Keratinocyte (primary cell): ENCODE measurements around the gene MSH2. TPM values are rescaled to one million over a fixed set of nuclear protein-coding genes. Genes with fewer than 3 reads are reported as not detected.

Experiments
- DNase-seq: peaks from one replicate; pipeline ENCODE4 v3.0.0-alpha.2; 2011; ENCODE audit warnings: low read depth, missing footprints, low spot score
- FAIRE-seq: peaks from 2 replicates; lab custom pipeline; 2011; peaks lifted over from hg19 to GRCh38; lab: Jason Lieb, UNC
- H2AFZ ChIP-seq: 2 replicates; pipeline ENCODE4 v1.6.0; 2012; ENCODE audit warnings: low read length, control low read depth, inconsistent platforms; ENCODE audit not compliant: control insufficient read depth
- H3K27ac ChIP-seq: 2 replicates; pipeline ENCODE4 v1.5.1; 2011; ENCODE audit warnings: low read length; ENCODE audit not compliant: control insufficient read depth, insufficient read depth
- H3K27me3 ChIP-seq: 3 replicates; pipeline ENCODE4 v1.6.0; 2011; ENCODE audit warnings: low read length; ENCODE audit not compliant: control insufficient read depth, insufficient read depth; ENCODE audit errors: extremely low read depth
- H3K36me3 ChIP-seq, 2 experiments: 2 replicates in 1 of 2; 3 replicates in 1 of 2; pipeline ENCODE4 v1.5.1; 2011; ENCODE audit warnings: low read length in 2 of 2, mild to moderate bottlenecking in 1 of 2; ENCODE audit not compliant: control insufficient read depth in 2 of 2, insufficient read depth in 2 of 2; ENCODE audit errors: extremely low read depth in 1 of 2
- H3K4me1 ChIP-seq: 3 replicates; pipeline ENCODE4 v1.5.1; 2011; ENCODE audit warnings: low read length; ENCODE audit not compliant: control insufficient read depth, insufficient read depth; ENCODE audit errors: extremely low read depth
- H3K4me2 ChIP-seq: 3 replicates; pipeline ENCODE4 v1.6.0; 2011; ENCODE audit warnings: low read depth, low read length; ENCODE audit not compliant: control insufficient read depth, insufficient read depth; ENCODE audit errors: extremely low read depth
- H3K4me3 ChIP-seq, 3 experiments: fragments of 200-600 bp in 1 of 3; sonication (generic) in 1 of 3; 2 replicates in 2 of 3; 3 replicates in 1 of 3; pipeline ENCODE4 v1.5.1; 2011 to 2016; ENCODE audit warnings: low read length in 3 of 3, mild to moderate bottlenecking in 3 of 3, control low read depth in 2 of 3, inconsistent platforms in 1 of 3, low read depth in 1 of 3, mixed read lengths in 1 of 3, mixed run types in 1 of 3, moderate library complexity in 1 of 3; ENCODE audit not compliant: control insufficient read depth in 2 of 3, insufficient read depth in 2 of 3; ENCODE audit errors: extremely low read depth in 1 of 3
- H3K79me2 ChIP-seq: 2 replicates; pipeline ENCODE4 v1.6.0; 2012; ENCODE audit warnings: low read length; ENCODE audit not compliant: control insufficient read depth, insufficient read depth
- H3K9ac ChIP-seq: 3 replicates; pipeline ENCODE4 v1.6.0; 2011; ENCODE audit warnings: low read length; ENCODE audit not compliant: control insufficient read depth, insufficient read depth; ENCODE audit errors: extremely low read depth
- H3K9me1 ChIP-seq: 3 replicates; pipeline ENCODE4 v1.6.0; 2011; ENCODE audit warnings: low read length; ENCODE audit not compliant: control insufficient read depth, insufficient read depth; ENCODE audit errors: extremely low read depth
- H3K9me3 ChIP-seq: 2 replicates; pipeline ENCODE4 v1.5.1; 2012; ENCODE audit warnings: low read depth, low read length; ENCODE audit not compliant: control insufficient read depth
- H4K20me1 ChIP-seq: 3 replicates; pipeline ENCODE4 v1.6.0; 2011; ENCODE audit warnings: low read length; ENCODE audit not compliant: control insufficient read depth, insufficient read depth; ENCODE audit errors: extremely low read depth
- CTCF ChIP-seq, 3 experiments: IDR thresholded peaks in 1 of 3; conservative IDR thresholded peaks in 1 of 3; optimal IDR thresholded peaks in 1 of 3; 2 replicates in 2 of 3; 3 replicates in 1 of 3; pipeline versions ENCODE3 to v1.5.1; 2011; ENCODE audit warnings: low read length in 3 of 3, mild to moderate bottlenecking in 3 of 3, moderate library complexity in 2 of 3, control low read depth in 1 of 3, inconsistent platforms in 1 of 3; ENCODE audit not compliant: insufficient read depth in 2 of 3; ENCODE audit errors: extremely low read depth in 1 of 3
- EZH2 ChIP-seq: IDR thresholded peaks from one replicate; pipeline ENCODE4 v1.6.1; 2012; ENCODE audit warnings: inconsistent platforms, mild to moderate bottlenecking, low read length, moderate library complexity
- dilution Hi-C: fragments of 300-500 bp; cut with MboI; formaldehyde crosslinking; loops from one replicate; pipeline ENCODE4 v1.7.0; 2020; ENCODE audit warnings: low sequenced_read_pairs; ENCODE audit not compliant: extremely low pct_ligation_motif_present
- polyA plus RNA-seq, 5 experiments: library from polyadenylated mRNA; depleted of rRNA in 3 of 5; stranded (reverse) in 3 of 5; stranded (forward) in 1 of 5; unstranded in 1 of 5; fragments of >200 nt; gene quantifications; 1 replicate in 1 of 5; 2 replicates in 3 of 5; 3 replicates in 1 of 5; pipeline versions ENCODE4 v1.2.1 to v1.2.3, GENCODE V29; 2011 to 2012; ENCODE audit warnings: missing spikeins in 2 of 5, low read depth in 1 of 5, low replicate concordance in 1 of 5

Gene MSH2
- polyA plus RNA-seq, 1 donor (not counting 4 experiments of a cell fraction or from before 2014, with no cell fraction given), result 16.8 TPM

DNA sequence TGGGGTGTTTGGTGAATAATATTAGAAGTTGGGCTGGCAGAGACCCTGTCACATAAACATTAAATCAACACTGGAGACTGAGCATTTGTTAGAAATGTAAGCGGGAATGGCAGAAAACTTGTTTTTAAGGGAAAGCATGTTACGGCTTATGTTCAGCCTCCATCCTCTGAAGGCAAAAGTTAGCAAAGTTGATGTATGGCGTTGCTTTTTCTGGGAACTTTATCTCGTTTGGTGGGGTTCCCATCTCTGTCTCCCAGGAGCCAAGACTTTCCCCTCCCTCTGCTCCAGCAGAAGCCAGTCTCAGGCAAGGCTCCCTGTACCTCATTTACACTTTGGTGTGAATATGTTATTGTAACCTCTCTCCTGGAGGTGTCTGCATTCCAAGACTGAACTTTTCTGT, 105.1 kb downstream of the MSH2 start:
- peaks cover 10% of the 10 kb centered on the region for H3K27me3 ChIP-seq
- no peaks in the 10 kb centered on the region for H3K9me1 ChIP-seq
- FAIRE-seq (no peak), DNase-seq (no peak)
- H3K79me2 ChIP-seq, result no peaks in the 10 kb centered on the region
- H3K36me3 ChIP-seq, result no peaks in the 10 kb centered on the region
- dilution Hi-C loops, result no loop called here
- H3K4me2 ChIP-seq, result no peak overlapping the region
- no peak overlapping the region for H3K27ac ChIP-seq
- no peaks in the 10 kb centered on the region for H3K4me1 ChIP-seq
- H2AFZ ChIP-seq, result no peak overlapping the region
- no peak for TF ChIP-seq CTCF (optimal IDR thresholded peaks at IDR 0.05 in 1 of 3, IDR thresholded peaks at IDR 0.05 in 1 of 3, conservative IDR thresholded peaks at IDR 0.05 in 1 of 3; ENCODE audit: extremely low read depth in 1 of 3, insufficient read depth in 2 of 3, low read length in 3 of 3)
- no peak for TF ChIP-seq EZH2
- no peak overlapping the region for H3K4me3 ChIP-seq
- H3K9me3 ChIP-seq, result peaks cover 2% of the 10 kb centered on the region
- no peaks in the 10 kb centered on the region for H4K20me1 ChIP-seq
- no peak overlapping the region for H3K9ac ChIP-seq

- no peak overlapping the region for H2AFZ ChIP-seq
- H4K20me1 ChIP-seq, result no peaks in the 10 kb centered on the region
- no peaks in the 10 kb centered on the region for H3K36me3 ChIP-seq
- H3K4me3 ChIP-seq, result no peak overlapping the region
- no peak overlapping the region for H3K4me2 ChIP-seq
- no peak for DNase-seq
- no peaks in the 10 kb centered on the region for H3K4me1 ChIP-seq
- dilution Hi-C loops, result no loop called here
- TF ChIP-seq EZH2, result no peak
- TF ChIP-seq CTCF (optimal IDR thresholded peaks at IDR 0.05 in 1 of 3, IDR thresholded peaks at IDR 0.05 in 1 of 3, conservative IDR thresholded peaks at IDR 0.05 in 1 of 3; ENCODE audit: extremely low read depth in 1 of 3, insufficient read depth in 2 of 3, low read length in 3 of 3), result no peak
- H3K27me3 ChIP-seq, result peaks cover 10% of the 10 kb centered on the region
- no peak for FAIRE-seq
- no peaks in the 10 kb centered on the region for H3K9me1 ChIP-seq
- H3K79me2 ChIP-seq, result no peaks in the 10 kb centered on the region
- H3K9ac ChIP-seq, result no peak overlapping the region
- no peak overlapping the region for H3K27ac ChIP-seq
- peaks cover 2% of the 10 kb centered on the region for H3K9me3 ChIP-seq
Measured at GRCh38 chr2:47508641-47509040, 105.7 kb downstream of the MSH2 start.
